Thyroid gland (tissue), 4 donors: ENCODE measurements around the gene ZNF79. TPM values are rescaled to one million over a fixed set of nuclear protein-coding genes. Genes with fewer than 3 reads are reported as not detected.
A peak's percentile ranks its signal among the peaks of the same experiment; 100 is the strongest.

Source experiments
- DNase-seq, 2 donors: peaks; one replicate each; pipeline ENCODE4 v3.0.0-alpha.2; 2019
- H3K27ac ChIP-seq, 3 donors: fragments of 200-600 bp; sonication (generic); 1 replicate in 2 of 3; 2 replicates in 1 of 3; pipeline ENCODE4 v1.5.1; 2016 to 2019; ENCODE audit warnings: mild to moderate bottlenecking in 1 of 3, moderate library complexity in 1 of 3
- H3K27me3 ChIP-seq: fragments of 200-600 bp; sonication (generic); one replicate; pipeline ENCODE4 v1.5.1; 2019
- H3K36me3 ChIP-seq, 2 donors: fragments of 200-600 bp; sonication (generic); one replicate each; pipeline ENCODE4 v1.5.1; 2016 to 2019
- H3K4me1 ChIP-seq, 2 donors: fragments of 200-600 bp; sonication (generic); one replicate each; pipeline ENCODE4 v1.5.1; 2017 to 2019
- H3K4me3 ChIP-seq, 3 donors: fragments of 200-600 bp; sonication (generic); replicated peaks in 1 of 3; 1 replicate in 2 of 3; 2 replicates in 1 of 3; pipeline ENCODE4 v1.5.1; 2016; ENCODE audit warnings: mild to moderate bottlenecking in 1 of 3
- H3K9me3 ChIP-seq: fragments of 200-600 bp; sonication (generic); one replicate; pipeline ENCODE4 v1.5.1; 2017
- POLR2A ChIP-seq, 2 donors: fragments of 450-650 bp; IDR thresholded peaks; one replicate each; pipeline ENCODE4 v1.6.1; 2017; ENCODE audit warnings: antibody characterized with exemption in 2 of 2, mild to moderate bottlenecking in 2 of 2, moderate library complexity in 1 of 2
- WGBS, 2 donors: methylation state at CpG; one replicate each; pipeline ENCODE4 v1.1.5; 2017; 5-methylcytosine and 5-hydroxymethylcytosine counted together
- intact Hi-C: fragments of 100-400 bp; cut with DNase I; formaldehyde crosslinking; loops from one replicate; pipeline ENCODE4 v1.15.1; 2023
- total RNA-seq, 4 donors: library from RNA; depleted of rRNA; stranded (reverse); fragments of >200 nt; gene quantifications; one replicate each; pipeline ENCODE4 v1.2.3, GENCODE V29; 2016
- TF ChIP-seq, protein P1 (sequence below), 6 experiments: fragments of 200-600 bp in 3 of 6; fragments of 450-650 bp in 3 of 6; sonication (generic) in 3 of 6; IDR thresholded peaks; one replicate each; pipeline ENCODE4 v1.5.1; 2016 to 2019; ENCODE audit warnings: antibody characterized with exemption in 6 of 6, mild to moderate bottlenecking in 2 of 6, inconsistent platforms in 1 of 6, moderate library complexity in 1 of 6

The ZNF79 gene
- total RNA-seq, 4 donors from 2014 or later, result 10.6 to 19.4 (median 15.9) TPM

GRCh38 chr9:127444921-127445850 is 21.0 kb downstream of the ZNF79 start:
- Histone ChIP-seq H3K4me1 (peaks cover 10 to 34% of the 10 kb centered on the region in 2 donors), H3K27ac (no peak overlapping the region), H3K9me3 (no peaks in the 10 kb centered on the region), H3K36me3 (peaks cover 51 to 60% of the 10 kb centered on the region in 2 donors), H3K4me3 (no peak overlapping the region), H3K27me3 (no peaks in the 10 kb centered on the region)
- 91 to 92% methylated on average over 15 of the region's 15 CpGs for WGBS, 2 donors
- intact Hi-C loops, result no loop called here
- no peak for TF ChIP-seq POLR2A (IDR thresholded peaks at IDR 0.05)
- TF ChIP-seq, protein P1, sequence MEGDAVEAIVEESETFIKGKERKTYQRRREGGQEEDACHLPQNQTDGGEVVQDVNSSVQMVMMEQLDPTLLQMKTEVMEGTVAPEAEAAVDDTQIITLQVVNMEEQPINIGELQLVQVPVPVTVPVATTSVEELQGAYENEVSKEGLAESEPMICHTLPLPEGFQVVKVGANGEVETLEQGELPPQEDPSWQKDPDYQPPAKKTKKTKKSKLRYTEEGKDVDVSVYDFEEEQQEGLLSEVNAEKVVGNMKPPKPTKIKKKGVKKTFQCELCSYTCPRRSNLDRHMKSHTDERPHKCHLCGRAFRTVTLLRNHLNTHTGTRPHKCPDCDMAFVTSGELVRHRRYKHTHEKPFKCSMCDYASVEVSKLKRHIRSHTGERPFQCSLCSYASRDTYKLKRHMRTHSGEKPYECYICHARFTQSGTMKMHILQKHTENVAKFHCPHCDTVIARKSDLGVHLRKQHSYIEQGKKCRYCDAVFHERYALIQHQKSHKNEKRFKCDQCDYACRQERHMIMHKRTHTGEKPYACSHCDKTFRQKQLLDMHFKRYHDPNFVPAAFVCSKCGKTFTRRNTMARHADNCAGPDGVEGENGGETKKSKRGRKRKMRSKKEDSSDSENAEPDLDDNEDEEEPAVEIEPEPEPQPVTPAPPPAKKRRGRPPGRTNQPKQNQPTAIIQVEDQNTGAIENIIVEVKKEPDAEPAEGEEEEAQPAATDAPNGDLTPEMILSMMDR (IDR thresholded peaks at IDR 0.05), result no peak
- DNase-seq, result peak in 1 of 2 donors; percentile 17

- Histone ChIP-seq H3K4me3 (no peak overlapping the region), H3K27ac (no peak overlapping the region), H3K9me3 (no peaks in the 10 kb centered on the region), H3K27me3 (no peaks in the 10 kb centered on the region), H3K36me3 (peaks cover 48 to 59% of the 10 kb centered on the region in 2 donors), H3K4me1 (peaks cover 14 to 36% of the 10 kb centered on the region in 2 donors)
- 84 to 90% methylated on average over 4 of the region's 4 CpGs for WGBS, 2 donors
- TF ChIP-seq, protein P1 (IDR thresholded peaks at IDR 0.05), result no peak
- TF ChIP-seq POLR2A (IDR thresholded peaks at IDR 0.05), result no peak
- DNase-seq, result no peak
- intact Hi-C loops, result no loop called here
Measured at GRCh38 chr9:127445851-127446712, 21.9 kb downstream of the ZNF79 start.

- peaks cover 15 to 36% of the 10 kb centered on the region in 2 donors for H3K4me1 ChIP-seq
- H3K36me3 ChIP-seq, result peaks cover 44 to 53% of the 10 kb centered on the region in 2 donors
- H3K4me3 ChIP-seq, result no peak overlapping the region
- intact Hi-C loops, result no loop called here
- WGBS, 2 donors, result 86 to 93% methylated on average over 7 of the region's 7 CpGs
- DNase-seq, result no peak
- TF ChIP-seq, protein P1 (IDR thresholded peaks at IDR 0.05), result no peak
- no peak for TF ChIP-seq POLR2A (IDR thresholded peaks at IDR 0.05)
- H3K9me3 ChIP-seq, result no peaks in the 10 kb centered on the region
- H3K27ac ChIP-seq, result no peak overlapping the region
- no peaks in the 10 kb centered on the region for H3K27me3 ChIP-seq
Measured at GRCh38 chr9:127446713-127447415, 22.7 kb downstream of the ZNF79 start.

DNA sequence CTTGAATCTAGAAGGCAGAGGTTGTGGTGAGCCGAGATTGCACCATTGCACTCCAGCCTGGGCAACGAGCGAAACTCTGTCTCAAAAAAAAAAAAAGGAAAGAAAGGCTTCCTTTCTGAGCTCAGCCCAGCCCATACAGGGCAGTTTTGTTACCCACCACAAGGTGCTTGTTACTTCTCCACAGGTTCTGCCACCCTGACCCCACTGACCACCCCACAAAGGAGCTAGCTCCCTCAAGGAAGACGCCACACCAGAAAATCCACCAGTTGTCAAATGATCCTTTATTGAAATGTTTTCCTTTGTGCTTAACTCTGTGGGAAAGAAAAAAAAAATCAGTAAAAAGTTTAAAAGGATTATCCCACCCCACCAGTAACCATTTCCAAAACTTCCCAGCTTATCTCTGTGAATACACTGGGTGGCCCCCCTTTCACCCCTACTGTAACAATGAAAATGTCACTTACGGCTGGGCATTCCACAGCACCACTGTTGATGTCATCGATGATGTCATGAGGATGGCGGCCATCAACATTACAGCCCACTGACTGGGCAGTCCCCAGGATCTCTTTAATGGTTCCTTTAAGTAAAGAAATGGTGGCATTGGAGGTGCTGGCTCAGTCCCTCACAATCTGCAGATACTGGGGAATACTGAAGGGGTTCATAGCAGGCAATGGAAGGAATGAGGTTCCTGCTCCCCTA is 23.4 kb downstream of the ZNF79 start:
- DNase-seq, result no peak
- no peaks in the 10 kb centered on the region for H3K27me3 ChIP-seq
- TF ChIP-seq, protein P1 (IDR thresholded peaks at IDR 0.05), result no peak
- TF ChIP-seq POLR2A (IDR thresholded peaks at IDR 0.05), result no peak
- no peak overlapping the region for H3K27ac ChIP-seq
- intact Hi-C loops, result no loop called here
- no peak overlapping the region for H3K4me3 ChIP-seq
- H3K36me3 ChIP-seq, result peaks cover 44 to 46% of the 10 kb centered on the region in 2 donors
- WGBS, 2 donors, result 78 to 92% methylated on average over 7 of the region's 7 CpGs
- H3K9me3 ChIP-seq, result no peaks in the 10 kb centered on the region
- H3K4me1 ChIP-seq, result peaks cover 22 to 42% of the 10 kb centered on the region in 2 donors
